HEK293 (cell line): Measurements from ENCODE around the gene SLC66A2.

Source experiments
- CTCF ChIA-PET: fragments of 350-600 bp; formaldehyde crosslinking; extraction: SDS; loops from one replicate; lab custom pipeline; 2021; ENCODE audit warnings: antibody characterized with exemption; lab: Yijun Ruan, JAX
- POLR2A ChIA-PET: fragments of 300-600 bp; formaldehyde crosslinking; extraction: SDS; loops from one replicate; lab custom pipeline; 2020; ENCODE audit warnings: antibody characterized with exemption, inconsistent platforms; lab: Yijun Ruan, JAX
- H3K27ac ChIP-seq: fragments of 200-500 bp; sonication (Bioruptor generic); 2 replicates; pipeline ENCODE4 v1.5.1; 2014; ENCODE audit warnings: low read depth, low read length, control low read depth, inconsistent platforms; ENCODE audit errors: extremely low read depth
- H3K36me3 ChIP-seq, 2 experiments: fragments of 200-500 bp in 1 of 2; sonication (Bioruptor generic) in 1 of 2; 1 replicate in 1 of 2; 2 replicates in 1 of 2; pipeline ENCODE4 v1.5.1; 2014 to 2017; ENCODE audit warnings: inconsistent platforms in 2 of 2, low read length in 2 of 2; ENCODE audit not compliant: control insufficient read depth in 2 of 2, insufficient read depth in 1 of 2
- H3K4me1 ChIP-seq: fragments of 200-500 bp; sonication (Bioruptor generic); 2 replicates; pipeline ENCODE4 v1.5.1; 2014; ENCODE audit warnings: mild to moderate bottlenecking, low read length, inconsistent platforms; ENCODE audit not compliant: control insufficient read depth, insufficient read depth
- H3K4me3 ChIP-seq: 2 replicates; pipeline ENCODE4 v1.5.1; 2011; ENCODE audit warnings: low read depth, mild to moderate bottlenecking, control low read depth, low read length, moderate library complexity
- H3K9me3 ChIP-seq: fragments of 200-500 bp; sonication (Bioruptor generic); 2 replicates; pipeline ENCODE4 v1.5.1; 2014; ENCODE audit warnings: low read depth, low read length, inconsistent platforms; ENCODE audit not compliant: control insufficient read depth, insufficient read depth
- GLI2 ChIP-seq: fragments of 450-650 bp; formaldehyde crosslinking; IDR thresholded peaks from 2 replicates; pipeline ENCODE4; 2017; ENCODE audit warnings: missing biosample characterization, missing genetic modification characterization, low read depth, borderline replicate concordance
- HOXA7 ChIP-seq: sonication (generic); formaldehyde crosslinking; IDR thresholded peaks from 2 replicates; pipeline ENCODE4 v1.8.1; 2022; ENCODE audit warnings: missing genetic modification reagents, borderline replicate concordance
- IKZF3 ChIP-seq: fragments of 450-650 bp; IDR thresholded peaks from 2 replicates; pipeline ENCODE4 v1.5.0; 2018; ENCODE audit warnings: missing biosample characterization, mild to moderate bottlenecking, missing genetic modification characterization, moderate library complexity
- KLF1 ChIP-seq: fragments of 450-650 bp; formaldehyde crosslinking; IDR thresholded peaks from 2 replicates; pipeline ENCODE4 v1.5.1; 2016; ENCODE audit warnings: missing biosample characterization, missing genetic modification characterization
- KLF8 ChIP-seq: fragments of 450-650 bp; formaldehyde crosslinking; IDR thresholded peaks from 2 replicates; pipeline ENCODE4 v1.5.1; 2016; ENCODE audit warnings: missing biosample characterization, missing genetic modification characterization
- MEIS1 ChIP-seq: sonication (generic); formaldehyde crosslinking; IDR thresholded peaks from 2 replicates; pipeline ENCODE4 v1.8.1; 2022; ENCODE audit warnings: missing genetic modification reagents, mild to moderate bottlenecking, borderline replicate concordance
- PRDM4 ChIP-seq: fragments of 450-650 bp; formaldehyde crosslinking; IDR thresholded peaks from 2 replicates; pipeline ENCODE4 v1.5.1; 2017; ENCODE audit warnings: missing biosample characterization, missing genetic modification characterization
- SCRT1 ChIP-seq: fragments of 450-650 bp; formaldehyde crosslinking; IDR thresholded peaks from 2 replicates; pipeline ENCODE4 v1.5.1; 2016; ENCODE audit warnings: missing biosample characterization, missing genetic modification characterization, borderline replicate concordance
- SCRT2 ChIP-seq: fragments of 450-650 bp; formaldehyde crosslinking; IDR thresholded peaks from 2 replicates; pipeline ENCODE4 v1.5.1; 2016; ENCODE audit warnings: missing biosample characterization, missing genetic modification characterization
- SP2 ChIP-seq: fragments of 450-650 bp; formaldehyde crosslinking; IDR thresholded peaks from 2 replicates; pipeline ENCODE4 v1.5.1; 2016; ENCODE audit warnings: missing biosample characterization, missing genetic modification characterization
- TCF7L2 ChIP-seq: IDR thresholded peaks from 2 replicates; pipeline ENCODE4 v1.6.1; 2011; ENCODE audit warnings: low read depth, mild to moderate bottlenecking, inconsistent platforms, low read length, moderate library complexity, borderline replicate concordance
- YY1 ChIP-seq: fragments of 450-650 bp; formaldehyde crosslinking; IDR thresholded peaks from 2 replicates; pipeline ENCODE4 v1.5.1; 2018; ENCODE audit warnings: missing biosample characterization, missing genetic modification characterization
- ZNF132 ChIP-seq: fragments of 450-650 bp; formaldehyde crosslinking; IDR thresholded peaks from 2 replicates; pipeline ENCODE4 v1.5.1; 2017; ENCODE audit warnings: missing biosample characterization, missing genetic modification characterization, borderline replicate concordance
- ZNF174 ChIP-seq: fragments of 450-650 bp; formaldehyde crosslinking; IDR thresholded peaks from 2 replicates; pipeline ENCODE4 v1.5.0; 2017; ENCODE audit warnings: missing biosample characterization, mild to moderate bottlenecking, missing genetic modification characterization
- ZNF239 ChIP-seq: fragments of 450-650 bp; formaldehyde crosslinking; IDR thresholded peaks from 2 replicates; pipeline ENCODE4 v1.5.1; 2016; ENCODE audit warnings: missing biosample characterization, missing genetic modification characterization
- ZNF302 ChIP-seq: fragments of 450-650 bp; formaldehyde crosslinking; IDR thresholded peaks from 2 replicates; pipeline ENCODE4 v1.5.1; 2016; ENCODE audit warnings: missing biosample characterization, missing genetic modification characterization, low read depth
- ZNF324 ChIP-seq: fragments of 450-650 bp; formaldehyde crosslinking; IDR thresholded peaks from 2 replicates; pipeline ENCODE4 v1.5.1; 2016; ENCODE audit warnings: missing biosample characterization, missing genetic modification characterization
- ZNF391 ChIP-seq: fragments of 450-650 bp; formaldehyde crosslinking; IDR thresholded peaks from 2 replicates; pipeline ENCODE4 v1.5.1; 2016; ENCODE audit warnings: low read depth, missing biosample characterization, missing genetic modification characterization, borderline replicate concordance
- ZNF473 ChIP-seq: fragments of 450-650 bp; formaldehyde crosslinking; IDR thresholded peaks from 2 replicates; pipeline ENCODE4 v1.5.1; 2017; ENCODE audit warnings: missing biosample characterization, missing genetic modification characterization
- ZNF513 ChIP-seq: fragments of 450-650 bp; IDR thresholded peaks from 2 replicates; pipeline ENCODE4 v1.5.1; 2018; ENCODE audit warnings: missing biosample characterization, missing genetic modification characterization
- ZNF585B ChIP-seq: fragments of 450-650 bp; formaldehyde crosslinking; IDR thresholded peaks from 2 replicates; pipeline ENCODE4 v1.5.1; 2016; ENCODE audit warnings: missing biosample characterization, missing genetic modification characterization
- ZNF600 ChIP-seq: fragments of 450-650 bp; formaldehyde crosslinking; IDR thresholded peaks from 2 replicates; pipeline ENCODE4 v1.5.1; 2016; ENCODE audit warnings: missing biosample characterization, missing genetic modification characterization
- ZNF658 ChIP-seq: fragments of 450-650 bp; formaldehyde crosslinking; IDR thresholded peaks from 2 replicates; pipeline ENCODE4; 2016; ENCODE audit warnings: missing biosample characterization, missing genetic modification characterization
- ZNF670 ChIP-seq: fragments of 450-650 bp; formaldehyde crosslinking; IDR thresholded peaks from 2 replicates; pipeline ENCODE4 v1.5.1; 2016; ENCODE audit warnings: missing biosample characterization, missing genetic modification characterization, low read depth
- ZNF747 ChIP-seq: fragments of 450-650 bp; formaldehyde crosslinking; IDR thresholded peaks from 2 replicates; pipeline ENCODE4 v1.5.1; 2016; ENCODE audit warnings: missing biosample characterization, missing genetic modification characterization
- ZNF768 ChIP-seq: fragments of 450-650 bp; formaldehyde crosslinking; IDR thresholded peaks from 2 replicates; pipeline ENCODE4 v1.5.1; 2018; ENCODE audit warnings: missing biosample characterization, mild to moderate bottlenecking, missing genetic modification characterization
- ZNF785 ChIP-seq: fragments of 450-650 bp; formaldehyde crosslinking; IDR thresholded peaks from 2 replicates; pipeline ENCODE4 v1.5.1; 2016; ENCODE audit warnings: missing biosample characterization, missing genetic modification characterization

Gene SLC66A2

GRCh38 chr18:79887181-79888000 lies 64.1 kb downstream of the SLC66A2 start:
- Histone ChIP-seq H3K9me3 (peaks cover 2% of the 10 kb centered on the region), H3K4me3 (no peak overlapping the region), H3K36me3 (no peaks in the 10 kb centered on the region), H3K4me1 (no peaks in the 10 kb centered on the region), H3K27ac (no peak overlapping the region)
- ChIA-PET CTCF (no interaction called here), POLR2A (no interaction called here)
- TF ChIP-seq TCF7L2 = no peak
- no peak for TF ChIP-seq SP2 (tag by site-specific recombination)
- no peak for TF ChIP-seq ZNF670 (tag by site-specific recombination)
- TF ChIP-seq ZNF473 = no peak
- no peak for TF ChIP-seq ZNF391
- TF ChIP-seq SCRT1 (tag by site-specific recombination) = no peak
- TF ChIP-seq ZNF658 = no peak
- no peak for TF ChIP-seq ZNF513 (tag by site-specific recombination)
- no peak for TF ChIP-seq KLF8 (tag by site-specific recombination)
- no peak for TF ChIP-seq ZNF585B (tag by site-specific recombination)
- TF ChIP-seq, all 188 proteins: peak for 0

- H3K4me3 ChIP-seq = no peak overlapping the region
- no peaks in the 10 kb centered on the region for H3K4me1 ChIP-seq
- ChIA-PET CTCF (no interaction called here), POLR2A (no interaction called here)
- H3K9me3 ChIP-seq = no peaks in the 10 kb centered on the region; the same call in 1 of the 2 replicates
- no peak for TF ChIP-seq YY1 (tag by site-specific recombination)
- TF ChIP-seq ZNF768 = no peak
- TF ChIP-seq IKZF3 (tag by site-specific recombination) = no peak
- TF ChIP-seq ZNF785 = no peak
- TF ChIP-seq ZNF324 (tag by site-specific recombination) = no peak
- TF ChIP-seq PRDM4 (tag by site-specific recombination) = no peak
- TF ChIP-seq ZNF600 (tag by site-specific recombination) = no peak
- TF ChIP-seq MEIS1 = no peak
- TF ChIP-seq ZNF747 (tag by site-specific recombination) = no peak
- TF ChIP-seq SCRT2 = no peak
- no peak for TF ChIP-seq GLI2 (tag by site-specific recombination)
- no peak for TF ChIP-seq HOXA7 (CRISPR knock-in tag)
- TF ChIP-seq ZNF132 (tag by site-specific recombination) = no peak
- TF ChIP-seq KLF1 (tag by site-specific recombination) = no peak
- TF ChIP-seq ZNF391 = no peak
- no peak for TF ChIP-seq ZNF174 (tag by site-specific recombination)
- no peak for TF ChIP-seq ZNF239 (tag by site-specific recombination)
- no peak for TF ChIP-seq ZNF302 (tag by site-specific recombination)
- H3K27ac ChIP-seq = no peak overlapping the region
- no peaks in the 10 kb centered on the region for H3K36me3 ChIP-seq
Measured at GRCh38 chr18:79884963-79885728, 66.3 kb downstream of the SLC66A2 start.
